Progenitor cell of endocrine pancreas (in vitro differentiated cells): ENCODE data around the gene MT1M. TPM values are rescaled to one million over a fixed set of nuclear protein-coding genes. Genes with fewer than 3 reads are reported as not detected.
"Not testable (repeated sequence)": the region's sequence is repeated elsewhere in the genome, so short reads cannot be mapped to it uniquely, and the experiment has no call there.

ENCODE experiments used
- DNase-seq: peaks from one replicate; pipeline ENCODE4 v3.0.0; 2021; ENCODE audit warnings: low spot score; ENCODE audit not compliant: unreplicated experiment
- H3K27ac Mint-ChIP-seq: 2 replicates; pipeline ENCODE4 v1.8.0; 2021; ENCODE audit warnings: mild to moderate bottlenecking, moderate library complexity, mixed read lengths
- H3K27me3 Mint-ChIP-seq: 2 replicates; pipeline ENCODE4 v1.8.0; 2021; ENCODE audit warnings: mixed read lengths
- H3K36me3 Mint-ChIP-seq: 2 replicates; pipeline ENCODE4 v1.8.0; 2022; ENCODE audit warnings: mixed read lengths; ENCODE audit not compliant: insufficient read depth
- H3K4me1 Mint-ChIP-seq: 2 replicates; pipeline ENCODE4 v1.8.0; 2021; ENCODE audit warnings: low read depth, mixed read lengths
- H3K4me3 Mint-ChIP-seq: 2 replicates; pipeline ENCODE4 v1.8.0; 2021; ENCODE audit warnings: low read depth, mild to moderate bottlenecking, moderate library complexity, mixed read lengths
- H3K9me3 Mint-ChIP-seq: 2 replicates; pipeline ENCODE4 v1.8.0; 2021; ENCODE audit warnings: low read depth, mixed read lengths
- total RNA-seq: library from RNA; stranded (reverse); gene quantifications from 2 replicates; pipeline ENCODE4 v1.2.1, GENCODE V29; 2021
- TF ChIP-seq, protein P1 (sequence below): fragments of 200-600 bp; sonication (generic); IDR thresholded peaks from one replicate; pipeline ENCODE4 v1.5.0; 2021; ENCODE audit warnings: antibody characterized with exemption, mild to moderate bottlenecking; ENCODE audit not compliant: unreplicated experiment

The MT1M gene
- total RNA-seq, 1 donor from 2014 or later = not detected

DNA sequence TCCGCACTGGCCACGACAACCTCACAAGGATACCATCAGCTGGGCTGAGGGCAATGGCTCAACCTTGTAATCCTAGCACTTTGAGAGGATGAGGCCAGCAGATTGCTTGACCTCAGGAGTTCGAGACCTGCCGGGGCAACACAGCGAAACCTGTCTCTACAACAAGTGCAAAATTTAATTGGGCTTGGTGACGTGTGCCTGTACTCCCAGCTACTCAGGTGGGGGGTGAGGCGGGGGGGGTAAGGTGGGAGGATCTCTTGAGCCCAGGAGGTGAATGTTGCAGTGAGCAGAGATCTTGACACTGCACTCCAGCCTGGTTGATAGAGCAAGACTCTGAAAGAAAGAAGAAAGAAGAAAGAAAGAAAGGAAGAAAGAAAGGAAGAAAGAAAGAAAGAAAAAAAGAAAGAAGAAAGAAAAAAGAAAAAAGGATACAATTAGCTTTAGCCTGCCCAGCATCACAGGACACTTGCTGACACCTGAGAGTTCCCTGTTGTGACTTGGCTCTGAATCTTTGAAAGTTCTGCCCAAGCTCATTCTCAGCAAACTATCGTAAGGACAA is 12.0 kb upstream of the MT1M start:
- Mint-ChIP-seq H3K27me3 (peaks cover 92% of the 10 kb centered on the region), H3K9me3 (no peaks in the 10 kb centered on the region), H3K27ac (no peak overlapping the region), H3K4me3 (no peak overlapping the region), H3K36me3 (no peaks in the 10 kb centered on the region), H3K4me1 (peaks cover 7% of the 10 kb centered on the region)
- TF ChIP-seq, protein P1, sequence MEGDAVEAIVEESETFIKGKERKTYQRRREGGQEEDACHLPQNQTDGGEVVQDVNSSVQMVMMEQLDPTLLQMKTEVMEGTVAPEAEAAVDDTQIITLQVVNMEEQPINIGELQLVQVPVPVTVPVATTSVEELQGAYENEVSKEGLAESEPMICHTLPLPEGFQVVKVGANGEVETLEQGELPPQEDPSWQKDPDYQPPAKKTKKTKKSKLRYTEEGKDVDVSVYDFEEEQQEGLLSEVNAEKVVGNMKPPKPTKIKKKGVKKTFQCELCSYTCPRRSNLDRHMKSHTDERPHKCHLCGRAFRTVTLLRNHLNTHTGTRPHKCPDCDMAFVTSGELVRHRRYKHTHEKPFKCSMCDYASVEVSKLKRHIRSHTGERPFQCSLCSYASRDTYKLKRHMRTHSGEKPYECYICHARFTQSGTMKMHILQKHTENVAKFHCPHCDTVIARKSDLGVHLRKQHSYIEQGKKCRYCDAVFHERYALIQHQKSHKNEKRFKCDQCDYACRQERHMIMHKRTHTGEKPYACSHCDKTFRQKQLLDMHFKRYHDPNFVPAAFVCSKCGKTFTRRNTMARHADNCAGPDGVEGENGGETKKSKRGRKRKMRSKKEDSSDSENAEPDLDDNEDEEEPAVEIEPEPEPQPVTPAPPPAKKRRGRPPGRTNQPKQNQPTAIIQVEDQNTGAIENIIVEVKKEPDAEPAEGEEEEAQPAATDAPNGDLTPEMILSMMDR = no peak
- no peak for DNase-seq

GRCh38 chr16:56621665-56622445 is 10.6 kb upstream of the MT1M start:
- peaks cover 94% of the 10 kb centered on the region for H3K27me3 Mint-ChIP-seq
- not testable (repeated sequence) for DNase-seq, H3K36me3 Mint-ChIP-seq, H3K4me3 Mint-ChIP-seq, H3K4me1 Mint-ChIP-seq, H3K27ac Mint-ChIP-seq, H3K9me3 Mint-ChIP-seq

DNA sequence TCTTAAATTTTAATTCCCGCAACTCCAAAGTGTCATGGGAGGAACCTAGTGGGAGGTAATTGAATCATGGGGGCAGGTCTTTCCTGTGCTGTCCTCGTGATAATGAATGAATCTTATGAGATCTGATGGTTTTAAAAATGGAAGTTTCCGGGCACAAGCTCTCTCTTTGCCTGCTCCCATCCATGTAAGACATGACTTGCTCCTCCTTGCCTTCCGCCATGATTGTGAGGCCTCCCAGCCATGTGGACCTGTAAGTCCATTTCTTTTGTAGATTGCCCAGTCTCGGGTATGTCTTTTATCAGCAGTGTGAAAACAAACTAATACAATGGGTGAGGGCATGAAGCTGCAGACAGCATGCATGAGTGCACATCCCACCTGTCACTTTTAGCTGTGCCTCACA is 9.3 kb upstream of the MT1M start:
- H3K4me1 Mint-ChIP-seq, H3K27ac Mint-ChIP-seq, H3K9me3 Mint-ChIP-seq, H3K36me3 Mint-ChIP-seq, DNase-seq, H3K4me3 Mint-ChIP-seq: not testable (repeated sequence)
- peaks cover 87% of the 10 kb centered on the region for H3K27me3 Mint-ChIP-seq

DNA sequence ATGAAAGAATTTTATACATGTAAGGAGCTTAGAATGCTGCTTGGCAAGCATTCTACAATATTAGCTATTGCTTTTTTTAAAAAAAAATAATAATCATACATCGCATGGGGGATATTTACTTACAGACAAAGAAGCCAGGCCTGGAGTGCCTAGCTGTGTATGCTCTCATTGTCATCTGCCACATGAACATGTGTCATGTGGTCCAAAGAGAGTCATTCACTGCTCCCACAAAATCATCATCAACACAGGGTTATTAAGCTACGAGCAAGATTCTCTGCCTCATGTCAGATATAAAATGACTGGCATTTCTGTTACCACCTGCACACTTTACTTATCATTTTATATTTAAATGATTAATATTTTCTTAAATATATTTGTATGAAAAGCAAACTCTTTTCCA is 8.8 kb upstream of the MT1M start:
- H3K4me1 Mint-ChIP-seq = peaks cover 6% of the 10 kb centered on the region
- TF ChIP-seq, protein P1 = no peak
- peaks cover 87% of the 10 kb centered on the region for H3K27me3 Mint-ChIP-seq

DNA sequence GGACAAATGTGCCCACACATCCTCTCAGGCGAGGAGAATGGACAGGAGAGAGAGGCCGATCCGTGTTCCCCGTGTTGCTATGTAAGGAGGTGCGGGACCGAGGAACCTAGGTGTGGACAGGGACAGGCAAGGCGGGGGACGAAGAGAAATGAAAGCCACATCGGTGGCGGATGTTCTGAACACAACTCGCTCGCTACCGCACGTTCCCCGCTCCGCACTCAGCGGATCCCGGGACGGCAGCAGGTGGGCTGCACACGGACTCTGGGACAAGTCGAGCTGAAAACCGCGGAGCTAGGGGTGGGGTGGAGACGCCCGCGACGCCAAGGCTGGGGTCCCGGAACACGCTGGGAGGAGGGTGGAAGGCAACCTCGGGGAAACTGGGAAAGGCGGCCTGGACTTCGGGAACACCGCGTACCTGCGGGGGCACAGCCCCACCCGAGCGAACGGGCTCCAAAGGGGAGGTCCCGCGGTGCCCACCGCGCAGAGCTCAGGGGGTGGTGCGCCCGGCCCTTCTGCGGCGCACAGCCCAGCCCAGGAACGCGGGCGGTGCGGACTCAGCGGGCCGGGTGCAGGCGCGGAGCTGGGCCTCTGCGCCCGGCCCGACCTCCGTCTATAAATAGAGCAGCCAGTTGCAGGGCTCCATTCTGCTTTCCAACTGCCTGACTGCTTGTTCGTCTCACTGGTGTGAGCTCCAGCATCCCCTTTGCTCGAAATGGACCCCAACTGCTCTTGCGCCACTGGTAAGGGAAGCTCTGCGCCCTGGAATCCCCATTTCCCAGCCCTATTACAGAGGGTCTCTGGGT is 7.1 kb upstream of the MT1M start, which contains the start of gene MT1E:
TSS of gene MT1E (plus strand) at position 642 of the 803 bp plus-strand sequence. CDS start at position 713, 71 bp downstream.
- no peaks in the 10 kb centered on the region for H3K9me3 Mint-ChIP-seq
- peaks cover 88% of the 10 kb centered on the region for H3K27me3 Mint-ChIP-seq
- no peaks in the 10 kb centered on the region for H3K36me3 Mint-ChIP-seq
- no peak within 1 kb of the TSS for H3K27ac Mint-ChIP-seq
- peaks cover 6% of the 10 kb centered on the region for H3K4me1 Mint-ChIP-seq
- TF ChIP-seq, protein P1 = no peak
- peak within 1 kb of the TSS; percentile 70 for H3K4me3 Mint-ChIP-seq
- DNase-seq = no peak

More for the DNA sequence above, 8.8 kb upstream of the MT1M start:
- H3K36me3 Mint-ChIP-seq = no peaks in the 10 kb centered on the region
- no peak overlapping the region for H3K27ac Mint-ChIP-seq
- no peaks in the 10 kb centered on the region for H3K9me3 Mint-ChIP-seq
- H3K4me3 Mint-ChIP-seq = no peak overlapping the region
- DNase-seq = no peak

- H3K36me3 Mint-ChIP-seq = no peaks in the 10 kb centered on the region
Observed at GRCh38 chr16:56625943-56626654, 6.4 kb upstream of the MT1M start.

More at GRCh38 chr16:56625943-56626654, 6.4 kb upstream of the MT1M start:
- Mint-ChIP-seq H3K4me3 (peak overlapping the region; percentile 62), H3K9me3 (no peaks in the 10 kb centered on the region), H3K27ac (no peak overlapping the region), H3K4me1 (peaks cover 6% of the 10 kb centered on the region), H3K27me3 (peaks cover 89% of the 10 kb centered on the region)
- DNase-seq = no peak
- TF ChIP-seq, protein P1 = no peak
